Right lobe of liver (tissue), 6 donors: ENCODE data around the gene CSF1. TPM values are rescaled to one million over a fixed set of nuclear protein-coding genes. Genes with fewer than 3 reads are reported as not detected.

Experiments
- ATAC-seq, 4 donors: fragments of 200-7000 bp; cut with Tn5 transposase; one replicate each; pipeline ENCODE4 v1.9.1; 2020; ENCODE audit warnings: mild to moderate bottlenecking in 4 of 4, moderate library complexity in 4 of 4
- DNase-seq, 3 donors: peaks; one replicate each; pipeline ENCODE4 v3.0.0-alpha.2; 2020
- H3K27ac ChIP-seq, 3 donors: fragments of 200-600 bp; one replicate each; pipeline ENCODE4 v1.8.0; 2022
- H3K27me3 ChIP-seq, 2 donors: fragments of 200-600 bp; one replicate each; pipeline ENCODE4 v1.8.0; 2022
- H3K36me3 ChIP-seq, 4 donors: fragments of 200-600 bp; sonication (generic) in 1 of 4; one replicate each; pipeline versions ENCODE4 v1.5.1 to v1.8.0; 2017 to 2022; ENCODE audit warnings: control low read depth in 1 of 4
- H3K4me1 ChIP-seq, 4 donors: fragments of 200-600 bp; sonication (generic) in 1 of 4; one replicate each; pipeline versions ENCODE4 v1.5.1 to v1.8.0; 2017 to 2022; ENCODE audit warnings: control low read depth in 1 of 4
- H3K4me3 ChIP-seq, 3 donors: fragments of 200-600 bp; one replicate each; pipeline ENCODE4 v1.8.0; 2022
- H3K9me3 ChIP-seq, 4 donors: fragments of 200-600 bp; sonication (generic) in 1 of 4; one replicate each; pipeline versions ENCODE4 v1.5.1 to v1.8.0; 2017 to 2022; ENCODE audit warnings: control low read depth in 1 of 4
- CTCF ChIP-seq, 4 donors: fragments of 200-600 bp in 3 of 4; fragments of 450-650 bp in 1 of 4; IDR thresholded peaks; one replicate each; pipeline versions ENCODE4 v1.5.1 to v1.8.0; 2016 to 2022; ENCODE audit warnings: antibody characterized with exemption in 4 of 4, mild to moderate bottlenecking in 2 of 4
- POLR2A ChIP-seq: fragments of 450-650 bp; IDR thresholded peaks from one replicate; pipeline ENCODE4 v1.6.1; 2017; ENCODE audit warnings: antibody characterized with exemption, mild to moderate bottlenecking
- WGBS: methylation state at CpG from one replicate; pipeline ENCODE4 v1.1.6; 2018; ENCODE audit warnings: low coverage, low lambda C conversion rate; ENCODE audit not compliant: insufficient coverage; ENCODE audit errors: missing lambda C conversion rate; 5-methylcytosine and 5-hydroxymethylcytosine counted together
- intact Hi-C, 2 donors: fragments of 100-400 bp; cut with DNase I; formaldehyde crosslinking; loops; one replicate each; pipeline versions ENCODE4 v1.11.2 to v1.14.1; 2022
- total RNA-seq, 6 experiments: library from RNA; depleted of rRNA in 2 of 6; stranded (reverse); fragments of >200 nt in 2 of 6; fragmentation: NEBNext Ultra II Directional in 3 of 6; extraction: Animal tissue kit (Norgen Biotek cat#: 25700) in 3 of 6; gene quantifications; one replicate each; pipeline versions ENCODE4 v1.1.0 to v1.2.4, GENCODE V29; 2016 to 2023
- donor health status: DM: no; HTN: yes; CAD: no.
- donor health status: DM: no; HTN: no; CAD: no.
- donor health status: DM: no; HTN: no; CAD: no.
- donor health status: DM: no; HTN: yes; CAD: no.
- donor health status: DM: no; HTN: yes; CAD: no.

Gene CSF1
- total RNA-seq, 6 experiments from 2014 or later, result 4.8 to 44.1 (median 22.0) TPM

DNA sequence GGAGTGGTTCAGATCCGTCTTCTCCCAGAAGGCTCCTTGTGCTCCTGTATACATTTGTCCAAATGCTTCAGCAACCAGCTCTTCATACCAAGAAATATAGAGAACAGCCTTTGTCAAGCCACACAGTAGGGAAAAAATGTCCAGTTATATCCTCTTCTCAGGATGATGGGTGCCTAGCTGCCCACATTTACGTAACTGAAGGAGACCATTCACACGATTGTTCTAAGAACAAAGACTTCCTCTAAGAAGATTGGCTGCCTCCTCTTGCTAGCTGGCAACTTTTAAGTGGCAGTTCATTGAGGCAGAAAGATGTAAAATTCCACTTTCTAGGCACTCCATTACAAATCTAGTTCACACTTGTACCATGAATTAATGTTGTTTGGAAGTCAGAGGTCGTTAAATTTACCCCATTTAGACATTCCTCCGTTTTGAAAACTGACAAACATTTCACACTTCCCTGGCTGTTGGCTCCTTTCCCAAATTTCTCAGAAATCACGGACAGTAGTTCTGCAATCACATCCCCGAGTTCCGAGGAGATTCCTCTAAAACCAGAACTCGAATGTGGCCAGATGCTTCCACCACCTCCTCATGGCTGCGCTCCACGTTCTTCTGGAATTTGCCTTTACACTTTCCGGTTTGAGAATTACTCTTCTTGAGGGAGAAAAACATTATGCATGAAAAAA lies 45.6 kb upstream of the CSF1 start:
- ATAC-seq, result no peak
- TF ChIP-seq POLR2A (no peak), CTCF (IDR thresholded peaks at IDR 0.05) (no peak)
- H3K4me3 ChIP-seq, result no peak overlapping the region
- 71% methylated on average over 11 of the region's 12 CpGs for WGBS
- no peaks in the 10 kb centered on the region for H3K36me3 ChIP-seq
- DNase-seq, result peak in 1 of 3 donors; percentile 36
- no peaks in the 10 kb centered on the region for H3K9me3 ChIP-seq
- intact Hi-C loops, result no loop called here
- no peaks in the 10 kb centered on the region for H3K4me1 ChIP-seq
- no peaks in the 10 kb centered on the region for H3K27me3 ChIP-seq
- no peak overlapping the region for H3K27ac ChIP-seq

GRCh38 chr1:109866071-109866470 lies 44.6 kb upstream of the CSF1 start:
- no peak for TF ChIP-seq POLR2A
- TF ChIP-seq CTCF (IDR thresholded peaks at IDR 0.05), result no peak
- no peak overlapping the region for H3K4me3 ChIP-seq
- 98% methylated on average over 2 of the region's 2 CpGs for WGBS
- no peaks in the 10 kb centered on the region for H3K4me1 ChIP-seq
- no peak for DNase-seq
- H3K36me3 ChIP-seq, result no peaks in the 10 kb centered on the region
- H3K27ac ChIP-seq, result no peak overlapping the region
- no peaks in the 10 kb centered on the region for H3K9me3 ChIP-seq
- H3K27me3 ChIP-seq, result no peaks in the 10 kb centered on the region
- intact Hi-C loops, result no loop called here
- ATAC-seq, result no peak

DNA sequence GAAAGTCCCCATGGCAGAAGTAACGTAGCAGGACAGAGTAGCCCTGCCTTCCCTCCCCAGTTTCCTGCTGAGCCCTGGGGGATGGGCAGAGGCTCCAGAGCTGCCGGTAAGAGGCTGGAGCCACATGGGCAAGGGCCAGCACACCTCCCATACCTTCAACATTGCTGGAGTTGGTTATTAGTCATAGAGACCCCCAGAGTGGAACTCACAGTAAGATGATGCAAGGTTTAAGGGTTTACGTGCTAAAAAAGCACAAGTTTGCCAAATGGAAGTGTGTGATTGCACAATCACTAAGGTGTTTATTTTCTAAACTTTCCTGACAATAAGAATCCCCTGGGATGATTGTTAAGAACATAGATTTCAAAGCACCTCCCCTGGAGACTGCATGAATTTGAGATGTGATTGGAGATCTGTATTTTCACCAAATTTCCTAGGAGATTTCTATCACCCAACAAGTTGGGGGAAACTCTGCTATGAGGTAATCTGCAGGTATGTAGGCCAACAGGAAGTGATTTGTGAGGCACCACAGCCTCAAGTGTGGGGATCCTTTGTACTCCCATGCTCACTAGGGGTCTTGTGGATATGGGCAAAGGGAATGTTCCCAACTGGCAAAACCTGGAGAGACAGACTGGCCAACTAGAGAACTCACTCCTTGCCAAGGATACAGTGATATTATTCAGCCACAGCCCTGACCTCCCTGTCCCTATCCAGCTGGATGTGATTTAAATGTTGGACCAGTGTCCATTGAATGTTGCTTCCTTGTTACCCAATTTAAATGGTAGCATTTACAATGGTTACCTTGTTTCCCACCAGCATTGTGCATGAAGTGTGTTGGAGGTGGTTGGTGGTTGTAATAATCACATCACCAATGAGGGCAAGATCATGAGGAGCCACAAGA lies 37.1 kb upstream of the CSF1 start:
- Histone ChIP-seq H3K4me1 (peaks cover 0 to 12% (median 6%) of the 10 kb centered on the region in 4 donors), H3K27ac (no peak overlapping the region), H3K9me3 (no peaks in the 10 kb centered on the region), H3K4me3 (no peak overlapping the region), H3K36me3 (no peaks in the 10 kb centered on the region), H3K27me3 (no peaks in the 10 kb centered on the region)
- ATAC-seq (no peak), DNase-seq (peak in 1 of 3 donors; percentile 42)
- TF ChIP-seq CTCF (IDR thresholded peaks at IDR 0.05) (no peak), POLR2A (no peak)
- intact Hi-C loops, result no loop called here
- WGBS, result 48% methylated on average over 2 of the region's 3 CpGs

DNA sequence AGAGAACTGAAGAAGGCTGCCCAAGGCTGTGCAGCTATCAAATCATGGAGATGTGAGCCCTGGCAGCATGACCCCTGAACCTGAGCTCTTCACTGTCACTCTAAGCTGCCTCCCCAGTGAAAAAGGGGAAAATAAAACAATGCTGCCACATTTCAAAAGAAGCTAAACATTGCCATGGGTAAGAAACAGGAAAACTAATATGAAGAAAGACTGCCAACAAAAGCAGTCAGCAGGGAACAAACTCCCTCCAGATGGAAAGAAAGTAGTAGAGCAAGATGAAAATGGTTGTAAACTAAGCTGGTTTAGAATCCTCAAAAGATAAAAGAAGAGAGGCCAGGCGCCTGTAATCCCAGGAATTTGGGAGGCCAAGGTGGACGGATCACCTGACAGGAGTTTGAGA lies 36.2 kb upstream of the CSF1 start:
- no peak for TF ChIP-seq POLR2A
- no peak for TF ChIP-seq CTCF (IDR thresholded peaks at IDR 0.05)
- no peak overlapping the region for H3K4me3 ChIP-seq
- ATAC-seq, result no peak
- H3K27me3 ChIP-seq, result no peaks in the 10 kb centered on the region
- peaks cover 0 to 12% (median 6%) of the 10 kb centered on the region in 4 donors for H3K4me1 ChIP-seq
- H3K27ac ChIP-seq, result no peak overlapping the region
- H3K36me3 ChIP-seq, result no peaks in the 10 kb centered on the region
- H3K9me3 ChIP-seq, result no peaks in the 10 kb centered on the region
- WGBS, result 88% methylated on average over 2 of the region's 2 CpGs
- intact Hi-C loops, result no loop called here
- DNase-seq, result peak in 1 of 3 donors; percentile 2
